HG03442 (cell line): ENCODE data around the gene GNAL.
"Not testable (repeated sequence)": the region's sequence is repeated elsewhere in the genome, so short reads cannot be mapped to it uniquely, and the experiment has no call there.

Source experiments
- ATAC-seq: cut with Tn5 transposase; IDR thresholded peaks from one replicate; pipeline ENCODE4 v1.9.1; 2021; ENCODE audit warnings: mild to moderate bottlenecking, moderate library complexity; ENCODE audit not compliant: unreplicated experiment

The GNAL gene

GRCh38 chr18:11688972-11689668, at the start of gene GNAL:
GNAL (plus strand) TSS chr18:11689264; CDS start chr18:11689564, 300 bp downstream.
- no peak for ATAC-seq

GRCh38 chr18:11647310-11647709, 41.8 kb upstream of the GNAL start:
- not testable (repeated sequence) for ATAC-seq

GRCh38 chr18:11647804-11648203, 41.3 kb upstream of the GNAL start:
- not testable (repeated sequence) for ATAC-seq

GRCh38 chr18:11649839-11650238, 39.2 kb upstream of the GNAL start:
- ATAC-seq = no peak

- no peak for ATAC-seq
Measured at GRCh38 chr18:11651899-11652298, 37.2 kb upstream of the GNAL start.

GRCh38 chr18:11653521-11653920, 35.5 kb upstream of the GNAL start:
- ATAC-seq = no peak

GRCh38 chr18:11654736-11655605, 34.1 kb upstream of the GNAL start:
- ATAC-seq = no peak

- no peak for ATAC-seq
Measured at GRCh38 chr18:11655606-11655932, 33.5 kb upstream of the GNAL start.

GRCh38 chr18:11657152-11657551, 31.9 kb upstream of the GNAL start:
- no peak for ATAC-seq

- no peak for ATAC-seq
Measured at GRCh38 chr18:11657554-11657953, 31.5 kb upstream of the GNAL start.

GRCh38 chr18:11658019-11658418, 31.0 kb upstream of the GNAL start:
- ATAC-seq = no peak

- ATAC-seq = no peak
Measured at GRCh38 chr18:11658989-11659388, 30.1 kb upstream of the GNAL start.

- no peak for ATAC-seq
Measured at GRCh38 chr18:11660691-11661090, 28.4 kb upstream of the GNAL start.

GRCh38 chr18:11661430-11661829, 27.6 kb upstream of the GNAL start:
- no peak for ATAC-seq

- ATAC-seq = no peak
Measured at GRCh38 chr18:11663439-11664029, 25.5 kb upstream of the GNAL start.

- no peak for ATAC-seq
Measured at GRCh38 chr18:11664286-11664685, 24.8 kb upstream of the GNAL start.

- ATAC-seq = no peak
Measured at GRCh38 chr18:11665146-11665545, 23.9 kb upstream of the GNAL start.

- ATAC-seq = no peak
Measured at GRCh38 chr18:11665587-11665986, 23.5 kb upstream of the GNAL start.

- ATAC-seq = no peak
Measured at GRCh38 chr18:11666176-11666575, 22.9 kb upstream of the GNAL start.

GRCh38 chr18:11666831-11667230, 22.2 kb upstream of the GNAL start:
- ATAC-seq = no peak

GRCh38 chr18:11667578-11667977, 21.5 kb upstream of the GNAL start:
- no peak for ATAC-seq
